Mucosa of gallbladder (tissue), 1 donor: ENCODE data around the gene SDF4. TPM values are rescaled to one million over a fixed set of nuclear protein-coding genes. Genes with fewer than 3 reads are reported as not detected.
A peak's percentile ranks its signal among the peaks of the same experiment; 100 is the strongest.

ENCODE experiments used
- DNase-seq: peaks from one replicate; pipeline ENCODE4 v3.0.0-alpha.2; 2020; ENCODE audit warnings: low spot score
- total RNA-seq: library from RNA; stranded (reverse); gene quantifications from one replicate; pipeline ENCODE4 v1.2.1, GENCODE V29; 2021
- donor health status: DM: no; HTN: no; CAD: no.

The SDF4 gene, protein sequence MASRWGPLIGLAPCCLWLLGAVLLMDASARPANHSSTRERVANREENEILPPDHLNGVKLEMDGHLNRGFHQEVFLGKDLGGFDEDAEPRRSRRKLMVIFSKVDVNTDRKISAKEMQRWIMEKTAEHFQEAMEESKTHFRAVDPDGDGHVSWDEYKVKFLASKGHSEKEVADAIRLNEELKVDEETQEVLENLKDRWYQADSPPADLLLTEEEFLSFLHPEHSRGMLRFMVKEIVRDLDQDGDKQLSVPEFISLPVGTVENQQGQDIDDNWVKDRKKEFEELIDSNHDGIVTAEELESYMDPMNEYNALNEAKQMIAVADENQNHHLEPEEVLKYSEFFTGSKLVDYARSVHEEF
- total RNA-seq: 190 TPM

DNA sequence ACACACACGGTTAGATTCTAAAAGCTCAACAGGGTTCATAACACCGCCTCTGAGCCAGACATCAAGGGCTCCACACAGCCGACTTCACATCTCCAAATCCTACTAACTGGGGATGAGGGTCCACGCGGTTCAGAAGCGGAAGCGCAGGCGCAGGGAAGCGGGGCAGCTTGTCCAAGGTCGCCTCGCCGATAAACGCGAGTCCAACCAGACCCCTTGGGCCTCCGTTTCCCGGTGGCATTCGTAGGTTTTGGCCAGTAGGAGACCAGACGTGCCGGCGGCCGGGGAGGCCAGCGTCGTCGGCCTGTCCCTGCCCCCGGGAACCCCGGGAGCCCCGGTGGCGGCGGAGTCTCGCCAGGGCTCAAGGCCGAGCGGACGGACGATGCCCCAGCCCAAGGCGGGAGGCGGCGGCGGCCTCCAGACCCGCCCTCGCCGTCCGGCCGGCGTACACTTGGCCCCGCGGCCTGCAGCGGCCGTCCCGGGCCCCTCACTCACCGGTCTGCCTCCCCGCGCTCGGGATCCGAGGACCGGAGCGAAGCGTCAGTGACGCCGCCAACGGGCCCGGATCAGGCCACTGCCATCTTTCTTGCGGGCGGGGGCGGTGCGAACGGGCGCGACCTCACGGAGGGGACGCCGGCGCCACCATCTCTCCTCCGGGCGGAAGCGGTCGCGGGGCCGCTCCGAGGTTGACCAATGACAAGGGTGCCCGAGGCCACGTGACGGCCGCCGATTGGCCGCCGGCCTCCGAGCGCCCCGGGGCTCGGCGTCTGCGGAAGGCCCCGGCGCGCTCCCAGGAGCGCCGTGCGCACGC lies at the start of gene SDF4:
Gene SDF4, minus strand, starts transcription at position 602 of the 808 bp plus-strand sequence. CDS start 3,229 bp downstream, outside the sequence.
- peak; percentile 97 for DNase-seq

DNA sequence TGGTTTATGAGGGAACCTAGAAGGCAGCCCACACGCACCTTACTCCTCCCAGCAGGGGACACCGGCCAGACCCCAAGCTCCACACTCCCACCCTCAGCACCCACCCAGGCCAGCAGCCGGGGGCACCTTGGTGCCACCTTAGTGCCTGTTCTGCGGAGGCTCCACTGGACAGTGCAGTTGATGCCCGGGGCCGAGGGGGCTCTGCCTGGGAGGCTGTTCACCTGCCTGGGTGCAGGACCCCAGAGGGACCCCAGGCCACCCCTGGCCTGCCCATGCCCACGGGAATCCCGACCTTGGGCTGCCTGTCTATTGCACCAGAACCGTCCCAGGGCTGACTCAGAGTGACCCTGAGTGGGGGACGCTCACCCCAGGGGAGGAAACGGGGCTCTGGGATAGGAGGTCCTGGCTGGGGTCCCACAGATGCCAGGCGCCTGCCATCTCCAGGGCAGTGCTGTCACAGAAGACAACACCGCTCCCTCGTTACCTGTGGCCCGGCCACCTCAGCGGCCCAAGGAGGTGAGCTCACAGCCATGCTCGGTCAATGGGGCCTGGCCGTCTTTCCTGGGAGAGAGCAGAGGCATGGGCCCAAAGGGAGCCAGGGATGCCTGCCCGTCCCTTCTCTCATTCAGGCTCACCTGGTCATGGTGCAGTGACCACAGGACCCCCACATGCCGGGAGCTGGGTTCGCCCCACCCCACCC lies 49.1 kb upstream of the SDF4 start:
- no peak for DNase-seq

- DNase-seq: no peak
These were observed 47.2 kb upstream of the SDF4 start for GRCh38 chr1:1279028-1279427.

DNA sequence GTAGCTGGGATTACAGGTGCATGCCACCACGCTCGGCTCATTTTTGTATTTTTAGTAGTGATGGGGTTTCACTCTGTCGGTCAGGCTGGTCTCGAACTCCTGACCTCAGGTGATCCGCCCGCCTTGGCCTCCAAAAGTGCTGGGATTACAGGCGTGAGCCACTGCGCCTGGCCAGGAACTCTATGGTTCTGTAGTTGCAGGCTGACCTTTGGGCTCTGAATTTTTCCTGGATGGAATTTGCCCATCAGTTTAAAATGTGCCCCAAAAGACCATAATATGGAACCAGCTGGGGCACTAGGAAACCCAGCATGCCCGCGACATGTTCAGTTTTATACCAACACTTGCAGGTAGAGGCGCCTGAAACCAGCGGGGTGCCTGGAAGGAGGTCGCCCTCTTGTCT lies 46.8 kb upstream of the SDF4 start:
- DNase-seq: no peak

- no peak for DNase-seq
These were observed 44.0 kb upstream of the SDF4 start for GRCh38 chr1:1275836-1276235.

DNA sequence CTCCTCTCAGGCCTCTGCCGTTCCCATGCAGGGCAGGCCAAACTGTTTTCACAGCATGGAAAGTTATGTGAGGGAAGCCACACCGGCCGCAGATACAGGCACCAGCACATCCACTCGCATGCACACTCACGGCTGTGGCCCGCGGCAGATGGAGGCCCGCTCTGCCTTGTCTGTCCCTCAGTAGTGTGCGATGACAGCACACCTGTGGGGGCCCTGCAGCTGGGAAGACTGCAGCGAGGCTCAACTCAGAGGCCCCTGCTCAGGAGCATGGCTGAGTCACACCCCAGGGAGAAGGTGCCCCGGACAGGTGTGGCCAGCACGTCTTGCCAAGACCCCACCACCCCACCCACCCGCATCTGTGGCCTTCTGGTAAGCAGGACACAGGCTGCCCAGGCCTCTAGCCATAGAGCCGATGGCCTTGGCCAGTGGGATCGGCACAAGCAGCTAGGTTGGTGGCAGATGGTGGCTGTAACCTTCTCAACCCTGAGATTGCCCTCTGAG lies 43.2 kb upstream of the SDF4 start:
- DNase-seq: no peak

DNA sequence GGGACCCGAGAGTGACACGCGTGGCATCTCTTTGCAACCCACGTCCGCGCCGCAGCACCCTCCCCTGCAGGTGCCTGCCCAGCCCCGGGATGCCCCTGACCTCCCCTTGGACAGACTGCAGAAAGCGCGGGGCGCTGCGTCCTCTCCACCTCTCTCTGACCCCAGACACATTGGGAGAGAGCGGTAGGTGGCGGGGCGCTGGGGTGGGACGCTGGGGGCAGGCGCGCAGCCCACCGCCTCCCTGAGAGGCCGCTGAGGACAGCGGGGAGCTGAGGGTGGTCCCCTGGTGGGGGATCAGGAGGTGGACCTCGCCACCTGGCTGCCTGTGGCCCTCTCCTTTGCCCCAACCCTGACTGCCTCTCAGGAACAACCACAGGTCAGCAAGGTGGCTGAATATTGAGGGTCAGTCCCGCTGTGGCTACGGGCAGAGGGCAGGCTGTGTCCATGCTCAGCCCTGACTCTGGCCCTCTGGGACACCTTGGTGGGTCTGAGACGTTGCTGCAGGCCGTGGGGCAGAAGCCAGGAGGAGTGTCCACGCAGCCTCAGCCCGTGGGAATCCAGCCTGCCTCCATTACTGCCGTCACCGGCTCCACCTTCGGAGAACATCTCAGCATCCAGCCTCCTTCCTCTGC lies 42.6 kb upstream of the SDF4 start:
- DNase-seq: no peak

DNA sequence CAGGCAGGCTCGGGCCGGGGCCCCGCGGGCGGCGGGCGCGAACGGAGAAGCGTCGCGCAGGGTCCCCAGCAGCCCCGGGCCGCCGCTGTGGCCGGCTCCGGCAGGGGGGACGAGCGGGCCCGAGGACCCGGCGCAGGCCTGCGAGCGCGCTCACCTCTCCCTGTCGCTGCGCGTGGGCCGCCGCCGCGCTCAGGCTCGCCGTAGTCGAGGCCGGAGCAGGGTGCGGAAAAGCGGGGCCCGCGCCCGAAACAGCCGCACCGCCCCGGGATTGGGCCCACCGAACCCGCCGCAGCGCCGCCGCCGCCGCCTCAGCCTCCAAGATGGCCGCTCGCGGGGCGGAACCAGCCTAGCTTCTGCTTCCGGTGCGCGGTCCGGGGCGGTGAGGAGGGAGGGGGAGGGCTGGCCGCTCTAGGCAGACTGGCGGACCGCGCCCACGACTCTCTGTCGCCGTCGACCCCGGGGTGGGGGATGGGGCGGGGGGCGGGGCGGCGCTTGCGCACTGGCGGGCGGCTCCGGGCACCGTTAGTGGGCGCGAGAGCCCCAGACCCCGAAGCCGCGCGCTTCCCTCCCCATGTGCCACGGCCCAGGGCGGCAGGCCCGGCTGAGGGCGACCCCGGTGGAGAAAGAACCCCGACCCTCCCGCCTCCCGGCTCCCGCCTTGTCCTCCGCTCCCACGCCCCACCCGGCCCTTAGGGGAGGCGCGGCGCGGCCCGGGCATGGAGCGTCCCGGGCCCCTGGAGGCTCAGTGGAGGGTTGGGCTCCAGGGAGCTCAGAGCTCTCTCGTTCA lies 41.9 kb upstream of the SDF4 start, which contains the start of gene UBE2J2:
Gene UBE2J2, minus strand, starts transcription at position 343 of the 787 bp plus-strand sequence. CDS start 5,862 bp downstream, outside the sequence.
- peak; percentile 94 for DNase-seq

- DNase-seq: no peak
These were observed 41.4 kb upstream of the SDF4 start for GRCh38 chr1:1273209-1273511.

DNA sequence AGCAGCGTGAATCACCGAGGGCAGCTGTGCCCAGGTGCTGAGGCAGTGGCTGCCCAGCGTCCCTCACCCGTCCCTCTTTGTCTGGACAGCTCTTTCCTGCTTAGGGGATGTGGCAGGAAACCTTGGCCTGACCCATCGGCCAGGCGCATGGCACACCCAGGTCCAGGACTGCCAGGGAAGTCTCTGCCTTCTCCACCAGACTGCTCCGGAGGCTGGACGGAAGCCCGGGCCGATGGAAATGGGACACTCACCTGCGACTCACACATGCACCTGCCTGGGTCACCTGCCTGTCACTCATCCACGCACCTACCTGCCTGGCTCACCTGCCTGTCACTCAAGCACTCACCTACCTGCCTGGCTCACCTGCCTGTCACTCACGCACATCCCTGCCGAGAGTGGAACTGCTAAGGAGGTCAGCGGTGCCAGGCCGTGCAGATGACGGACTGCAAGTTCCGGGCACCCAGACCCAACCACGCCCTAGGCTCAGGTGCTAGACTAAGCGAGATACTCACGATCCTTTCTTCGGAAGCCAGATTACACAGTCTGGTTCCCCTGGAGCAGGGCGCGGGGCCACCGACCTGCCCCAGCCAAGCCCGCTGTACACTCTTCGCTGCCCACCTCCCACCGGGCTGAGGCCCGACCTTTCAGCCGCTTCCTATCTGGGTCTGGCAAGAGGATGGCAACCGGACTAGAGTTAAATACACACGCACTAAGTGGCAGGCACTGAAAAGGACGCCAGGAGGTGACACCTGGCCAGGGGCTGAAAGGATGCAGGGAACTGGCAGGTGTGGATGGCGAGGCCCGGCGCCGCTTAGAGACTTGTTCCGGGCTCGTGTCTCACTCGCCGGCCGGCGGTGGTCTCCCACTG lies 40.8 kb upstream of the SDF4 start:
- peak; percentile 72 for DNase-seq

DNA sequence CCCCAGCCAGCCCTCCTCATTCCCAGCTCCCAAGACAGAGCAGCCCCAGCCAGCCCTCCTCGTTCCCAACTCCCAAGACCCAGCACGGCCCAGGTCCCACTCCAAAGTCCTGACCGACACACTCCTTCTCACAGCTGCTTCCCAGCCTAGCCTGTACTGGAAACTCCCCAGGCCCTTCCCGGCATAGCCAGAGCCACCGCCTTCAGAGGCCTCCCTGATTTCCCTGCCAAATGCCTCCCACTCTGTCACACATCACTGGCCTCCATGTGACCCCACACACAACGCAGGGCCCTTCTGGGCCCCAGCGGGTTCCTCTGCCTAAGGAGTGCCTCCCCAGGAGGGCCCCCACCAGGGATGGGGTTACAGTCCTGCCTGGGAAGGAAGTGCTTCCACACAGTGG lies 39.0 kb upstream of the SDF4 start:
- DNase-seq: no peak

GRCh38 chr1:1268284-1268682 lies 36.5 kb upstream of the SDF4 start:
- DNase-seq: no peak

DNA sequence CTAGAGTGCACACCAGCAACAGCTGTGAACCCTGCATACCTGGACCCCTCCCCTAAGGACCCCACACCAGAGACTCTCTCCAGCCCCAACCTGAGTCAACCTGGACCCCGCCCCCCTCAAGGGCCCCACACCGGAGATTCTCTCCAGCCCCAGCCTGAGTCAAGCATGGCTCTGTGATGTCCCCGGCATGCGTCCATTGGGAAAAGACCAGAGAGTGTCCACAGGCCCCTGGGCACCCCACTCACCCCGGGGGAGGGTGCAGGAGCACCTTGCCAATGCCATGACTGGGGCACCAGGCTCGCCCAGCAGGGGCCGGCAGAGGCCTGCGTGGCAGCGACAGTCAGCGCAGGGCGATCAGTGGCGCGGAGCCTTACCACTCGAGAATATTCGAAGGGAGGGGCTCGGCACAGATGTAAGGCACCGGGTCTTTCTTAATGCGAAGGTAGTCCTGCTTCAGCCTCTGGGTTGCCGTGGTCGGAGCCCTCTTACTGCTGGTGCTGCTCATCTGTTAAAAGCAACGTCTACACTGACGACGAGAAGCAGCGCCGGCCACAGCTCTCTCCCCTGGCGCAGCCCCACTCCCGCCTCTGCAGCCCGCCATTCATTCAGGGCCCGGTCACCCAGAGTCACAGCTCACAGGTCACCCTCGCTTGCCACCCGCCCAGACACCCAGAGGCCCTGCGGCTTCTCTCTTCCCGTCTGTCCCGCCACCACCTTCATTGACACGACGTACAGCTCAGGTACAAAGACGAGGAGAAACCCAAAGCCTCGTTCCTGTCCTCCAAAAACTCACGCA lies 35.9 kb upstream of the SDF4 start:
- no peak for DNase-seq

DNA sequence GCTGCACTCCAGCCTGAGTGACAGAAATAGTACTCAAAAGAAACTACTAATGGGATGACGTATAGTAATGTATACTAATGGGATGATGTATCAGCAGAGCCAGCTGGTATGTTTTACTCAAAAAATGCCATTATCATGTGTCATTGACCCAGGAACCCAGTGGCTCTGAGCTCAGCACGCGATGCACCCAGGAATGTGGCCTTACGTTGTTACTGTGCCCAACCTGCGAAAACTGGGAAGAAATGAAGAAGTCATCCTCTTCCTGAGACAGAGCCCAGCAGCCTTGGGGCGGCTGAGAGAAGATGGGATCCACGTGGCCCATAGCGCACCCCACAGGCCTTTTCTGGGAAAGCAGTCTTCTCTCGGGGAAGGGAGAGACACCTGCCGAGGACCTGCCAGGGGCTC lies 33.1 kb upstream of the SDF4 start:
- no peak for DNase-seq

DNA sequence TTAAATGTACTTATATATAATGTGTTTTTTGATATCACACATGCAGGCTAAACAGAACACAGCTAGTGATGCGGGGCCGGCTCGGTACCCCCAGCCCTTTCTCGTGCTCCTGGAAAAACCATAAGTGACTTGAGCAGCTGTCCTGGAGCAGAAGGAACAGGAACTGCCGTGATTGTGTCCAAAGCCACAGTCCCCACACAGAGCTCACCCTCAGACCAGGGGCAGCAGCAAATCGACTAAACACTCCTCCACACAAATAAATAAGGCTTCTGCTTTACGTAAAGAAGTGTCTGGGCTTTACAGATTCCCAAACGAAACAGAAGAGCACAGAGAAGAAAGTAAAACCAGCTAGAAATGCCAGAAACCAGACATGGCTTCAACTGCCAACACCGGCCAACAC lies 32.2 kb upstream of the SDF4 start:
- no peak for DNase-seq

DNA sequence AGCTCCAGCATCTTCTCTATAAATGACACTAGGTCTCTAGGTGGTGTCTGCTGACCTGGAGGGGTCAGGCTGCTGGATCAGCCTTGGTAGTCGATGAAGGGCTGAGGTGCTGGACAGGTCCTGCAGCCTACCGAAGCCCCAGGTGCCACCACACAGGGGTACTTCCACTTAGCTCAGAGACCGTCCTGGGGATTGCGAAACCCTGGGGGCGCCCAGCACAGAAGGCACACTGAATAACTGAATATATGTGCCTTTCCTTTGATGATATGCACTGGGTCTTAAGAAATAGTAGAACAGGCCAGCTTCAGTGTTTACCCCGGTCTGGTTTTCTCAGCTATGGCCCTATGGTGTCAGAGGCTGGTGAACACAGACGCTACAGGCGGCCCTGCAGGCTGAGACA lies 31.0 kb upstream of the SDF4 start:
- DNase-seq: no peak

DNA sequence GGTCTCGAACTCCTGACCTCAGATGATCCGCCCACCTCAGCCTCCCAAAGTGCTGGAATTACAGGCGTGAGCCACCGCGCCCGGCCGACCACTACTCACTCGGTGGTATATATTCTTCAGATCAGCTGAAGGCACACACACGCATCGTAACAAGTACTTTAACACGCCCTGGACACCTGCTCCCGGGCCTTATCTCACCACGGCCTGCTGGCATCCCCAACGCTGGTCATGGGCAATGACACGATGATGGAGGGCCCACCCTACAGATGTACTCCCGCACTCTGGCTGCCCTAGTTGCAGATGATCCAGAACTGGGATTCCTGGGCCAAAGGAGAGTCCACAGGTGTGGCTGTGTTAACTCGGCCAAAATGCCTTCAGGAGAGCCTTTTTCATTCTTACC lies 30.3 kb upstream of the SDF4 start:
- no peak for DNase-seq

DNA sequence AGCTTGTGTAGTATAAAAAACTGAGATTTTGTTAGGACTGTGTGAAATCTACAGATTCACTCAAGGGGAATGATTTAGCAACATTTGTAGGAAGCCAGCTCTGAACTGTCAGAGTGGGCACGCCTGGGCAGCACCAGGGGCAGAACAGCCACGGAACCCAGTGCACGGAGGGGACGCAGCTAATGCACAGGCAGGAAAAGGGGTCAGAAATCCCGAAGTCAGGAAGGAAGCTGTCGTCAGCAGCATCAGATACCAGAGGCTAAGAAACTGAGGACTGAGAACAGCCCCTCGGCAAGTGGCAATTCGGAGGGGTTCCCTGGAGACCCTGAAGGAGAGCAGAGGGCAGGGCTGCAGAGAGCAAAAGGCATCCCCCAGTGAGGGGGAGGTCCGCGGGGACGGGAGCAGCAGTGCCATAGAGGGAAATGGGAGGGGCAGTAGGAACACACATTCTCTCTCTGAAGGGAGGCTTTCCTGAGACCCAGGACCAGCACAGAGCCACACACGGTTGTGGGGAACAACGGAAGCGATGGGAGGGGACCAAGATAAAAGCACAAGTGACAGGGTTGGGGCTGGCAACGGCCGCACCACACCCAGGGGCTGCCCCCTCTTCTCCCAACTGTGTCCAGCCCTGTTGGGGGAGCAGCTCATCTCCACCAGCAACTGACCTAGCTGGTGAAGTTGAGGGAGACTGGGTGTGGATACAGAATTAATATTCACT lies 29.2 kb upstream of the SDF4 start:
- DNase-seq: no peak
